Measurements from ENCODE around the gene C15orf62. TPM values are rescaled to one million over a fixed set of nuclear protein-coding genes. Genes with fewer than 3 reads are reported as not detected.
A peak's percentile ranks its signal among the peaks of the same experiment; 100 is the strongest.

C15orf62 gene
- total RNA-seq, 2 donors from 2014 or later = 0.46 to 0.57 TPM

DNA sequence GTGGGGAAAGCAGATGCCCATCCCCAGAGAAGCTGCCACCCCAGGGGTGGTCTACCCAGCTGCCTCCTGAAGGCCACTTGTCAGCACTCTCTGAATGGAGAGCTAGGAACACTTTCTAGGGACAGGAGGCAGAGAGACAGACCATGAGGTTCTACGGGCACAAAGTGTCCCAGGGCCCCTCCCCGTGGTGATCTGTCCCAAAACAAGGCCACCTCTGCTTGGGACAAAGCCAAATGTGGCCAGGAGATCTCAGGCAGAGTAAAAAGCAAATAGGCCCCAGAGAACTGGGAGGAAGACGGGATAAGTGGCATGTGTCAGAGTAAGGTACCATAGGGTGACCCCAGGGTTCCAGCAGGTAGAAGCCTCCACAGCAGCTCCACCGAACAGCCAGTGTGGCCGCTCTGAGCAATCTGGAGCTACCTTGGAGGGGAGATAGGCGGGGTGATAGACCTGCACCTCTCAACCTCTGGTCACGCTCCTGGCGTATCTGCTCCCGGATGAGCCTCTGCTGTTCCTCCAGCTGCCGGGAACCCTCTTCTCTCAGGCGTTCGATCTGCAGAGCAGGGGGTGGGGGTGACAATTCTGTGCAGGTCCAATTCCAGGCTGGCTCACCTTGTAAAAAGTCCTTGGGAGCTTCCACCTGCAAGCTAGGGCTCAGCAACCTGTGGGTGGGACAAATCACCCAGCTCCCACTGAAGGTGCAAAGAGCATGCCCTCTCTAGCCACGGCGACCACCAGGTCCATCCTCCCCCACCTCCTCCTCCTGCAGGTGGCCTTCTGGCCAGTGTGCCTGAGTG lies 6.2 kb downstream of the C15orf62 start:
- Mint-ChIP-seq H3K36me3 (ENCODE audit: low read depth) (peaks cover 41% of the 10 kb centered on the region), H3K9me3 (no peaks in the 10 kb centered on the region), H3K4me1 (no peaks in the 10 kb centered on the region), H3K27me3 (ENCODE audit: insufficient read depth) (no peaks in the 10 kb centered on the region), H3K27ac (no peak overlapping the region), H3K4me3 (no peak overlapping the region)
- H3K9ac ChIP-seq (ENCODE audit: extremely low read depth, low read length, poor library complexity, severe bottlenecking) = no peak overlapping the region
- 92 to 96% methylated on average over 13 to 14 of the region's 14 CpGs for WGBS, 2 experiments (ENCODE audit: insufficient coverage in 1 of 2, insufficient read length in 1 of 2)
- no peaks in the 10 kb centered on the region for H3K27me3 ChIP-seq (ENCODE audit: control insufficient read depth, insufficient read depth, low read length, poor library complexity, severe bottlenecking)
- H3K36me3 ChIP-seq (ENCODE audit: control insufficient read depth, insufficient read depth, low read length) = peaks cover 27% of the 10 kb centered on the region
- DNase-seq = no peak
- no peaks in the 10 kb centered on the region for H3K9me3 ChIP-seq (ENCODE audit: control insufficient read depth, low read length)
- H3K4me3 ChIP-seq (ENCODE audit: low read length) = no peak overlapping the region
- no peaks in the 10 kb centered on the region for H3K4me1 ChIP-seq (ENCODE audit: control insufficient read depth, insufficient read depth, low read length)
- H3K27ac ChIP-seq (ENCODE audit: low read depth, low read length) = no peak overlapping the region
- TF ChIP-seq CTCF (conservative IDR thresholded peaks at IDR 0.05) = no peak

DNA sequence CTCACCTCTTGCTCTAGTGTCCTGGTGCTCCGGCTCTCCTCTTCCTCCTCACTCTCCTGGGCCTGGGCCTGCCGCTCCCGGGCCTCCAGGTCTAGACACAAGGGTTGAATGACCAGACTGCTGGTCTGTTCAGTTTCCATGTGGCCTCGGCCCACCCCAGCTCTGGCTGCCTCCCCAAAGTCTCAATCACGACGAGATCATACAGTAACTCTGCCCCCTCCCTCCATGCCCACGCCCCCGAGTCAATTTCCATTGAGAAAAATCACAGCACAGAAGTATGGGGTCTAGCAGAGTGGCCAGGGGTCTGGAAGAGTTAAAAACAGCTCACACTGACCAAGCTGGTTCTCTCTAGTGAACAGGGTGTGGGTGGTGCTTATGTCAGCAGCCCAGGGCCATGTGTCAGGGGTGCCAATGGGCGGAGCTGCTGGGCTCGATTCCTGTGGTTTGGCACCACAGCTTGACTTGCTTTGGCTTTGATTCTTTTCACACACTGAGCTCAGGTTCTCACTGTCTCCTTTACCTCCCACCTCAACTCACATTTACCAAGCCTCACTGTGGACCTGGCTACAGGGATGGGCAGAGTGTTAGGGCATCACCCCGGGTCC lies 6.9 kb downstream of the C15orf62 start:
- TF ChIP-seq CTCF (conservative IDR thresholded peaks at IDR 0.05) = no peak
- H3K4me1 Mint-ChIP-seq = no peaks in the 10 kb centered on the region
- H3K27me3 Mint-ChIP-seq (ENCODE audit: insufficient read depth) = no peaks in the 10 kb centered on the region
- no peaks in the 10 kb centered on the region for H3K9me3 ChIP-seq (ENCODE audit: control insufficient read depth, low read length)
- H3K4me1 ChIP-seq (ENCODE audit: control insufficient read depth, insufficient read depth, low read length) = no peaks in the 10 kb centered on the region
- 88 to 91% methylated on average over 9 to 11 of the region's 11 CpGs for WGBS, 2 experiments (ENCODE audit: insufficient coverage in 1 of 2, insufficient read length in 1 of 2)
- no peaks in the 10 kb centered on the region for H3K27me3 ChIP-seq (ENCODE audit: control insufficient read depth, insufficient read depth, low read length, poor library complexity, severe bottlenecking)
- peaks cover 41% of the 10 kb centered on the region for H3K36me3 Mint-ChIP-seq (ENCODE audit: low read depth)
- no peak for DNase-seq
- H3K9me3 Mint-ChIP-seq = no peaks in the 10 kb centered on the region
- no peak overlapping the region for H3K27ac Mint-ChIP-seq
- peaks cover 27% of the 10 kb centered on the region for H3K36me3 ChIP-seq (ENCODE audit: control insufficient read depth, insufficient read depth, low read length)
- no peak overlapping the region for H3K27ac ChIP-seq (ENCODE audit: low read depth, low read length)
- no peak overlapping the region for H3K4me3 Mint-ChIP-seq
- H3K9ac ChIP-seq (ENCODE audit: extremely low read depth, low read length, poor library complexity, severe bottlenecking) = no peak overlapping the region
- no peak overlapping the region for H3K4me3 ChIP-seq (ENCODE audit: low read length)

GRCh38 chr15:40782609-40783227 lies 12.9 kb downstream of the C15orf62 start:
- DNase-seq = peak; percentile 89
- no peak overlapping the region for H3K9ac ChIP-seq (ENCODE audit: extremely low read depth, low read length, poor library complexity, severe bottlenecking)
- H3K4me3 Mint-ChIP-seq = no peak overlapping the region
- peaks cover 11% of the 10 kb centered on the region for H3K36me3 Mint-ChIP-seq (ENCODE audit: low read depth)
- no peaks in the 10 kb centered on the region for H3K9me3 Mint-ChIP-seq
- H3K27me3 ChIP-seq (ENCODE audit: control insufficient read depth, insufficient read depth, low read length, poor library complexity, severe bottlenecking) = no peaks in the 10 kb centered on the region
- peaks cover 13% of the 10 kb centered on the region for H3K36me3 ChIP-seq (ENCODE audit: control insufficient read depth, insufficient read depth, low read length)
- TF ChIP-seq CTCF (conservative IDR thresholded peaks at IDR 0.05) = peak; percentile 82
- no peak overlapping the region for H3K27ac ChIP-seq (ENCODE audit: low read depth, low read length)
- peaks cover 10% of the 10 kb centered on the region for H3K4me1 ChIP-seq (ENCODE audit: control insufficient read depth, insufficient read depth, low read length)
- no peak overlapping the region for H3K4me3 ChIP-seq (ENCODE audit: low read length)
- H3K27ac Mint-ChIP-seq = no peak overlapping the region
- H3K9me3 ChIP-seq (ENCODE audit: control insufficient read depth, low read length) = no peaks in the 10 kb centered on the region
- peaks cover 26% of the 10 kb centered on the region for H3K4me1 Mint-ChIP-seq
- H3K27me3 Mint-ChIP-seq (ENCODE audit: insufficient read depth) = no peaks in the 10 kb centered on the region
- WGBS, 2 experiments (ENCODE audit: insufficient coverage in 1 of 2, insufficient read length in 1 of 2) = 87 to 90% methylated on average over 6 to 8 of the region's 8 CpGs

Measured in endodermal cell (in vitro differentiated cells).